KMS-11 (cell line): ENCODE measurements around the gene GNB1.

Experiments used
- H2AFZ ChIP-seq: fragments of 200-600 bp; sonication (generic); 2 replicates; pipeline ENCODE4 v1.6.1; 2016; ENCODE audit warnings: antibody characterized with exemption, mixed run types, low read depth
- H3K27ac ChIP-seq: fragments of 200-600 bp; sonication (generic); 2 replicates; pipeline ENCODE4 v1.6.1; 2016; ENCODE audit warnings: mild to moderate bottlenecking, mixed run types
- H3K27me3 ChIP-seq: fragments of 200-600 bp; sonication (generic); 2 replicates; pipeline ENCODE4 v1.6.1; 2017; ENCODE audit warnings: mild to moderate bottlenecking, low read depth, mixed run types, moderate library complexity; ENCODE audit not compliant: insufficient read depth
- H3K36me3 ChIP-seq: fragments of 200-600 bp; sonication (generic); 2 replicates; pipeline ENCODE4 v1.6.1; 2017; ENCODE audit warnings: mild to moderate bottlenecking, mixed run types; ENCODE audit not compliant: insufficient read depth
- H3K4me1 ChIP-seq: fragments of 200-600 bp; sonication (generic); 2 replicates; pipeline ENCODE4 v1.6.1; 2016; ENCODE audit warnings: mild to moderate bottlenecking, low read depth, mixed run types; ENCODE audit not compliant: poor library complexity, severe bottlenecking
- H3K4me2 ChIP-seq: fragments of 200-600 bp; sonication (generic); 2 replicates; pipeline ENCODE4 v1.7.0; 2016; ENCODE audit warnings: mild to moderate bottlenecking, mixed run types
- H3K4me3 ChIP-seq: fragments of 200-600 bp; sonication (generic); IDR thresholded peaks from 2 replicates; pipeline ENCODE4 v1.6.1; 2017; ENCODE audit warnings: low read depth, low read length, mixed read lengths; ENCODE audit not compliant: insufficient read depth
- H3K79me2 ChIP-seq: fragments of 200-600 bp; sonication (generic); 2 replicates; pipeline ENCODE4 v1.6.1; 2016; ENCODE audit warnings: low read depth, mixed run types; ENCODE audit not compliant: insufficient read depth
- H3K9ac ChIP-seq: fragments of 200-600 bp; sonication (generic); 2 replicates; pipeline ENCODE4 v1.6.1; 2016; ENCODE audit warnings: mild to moderate bottlenecking, mixed run types
- H4K20me1 ChIP-seq: fragments of 200-600 bp; sonication (generic); 2 replicates; pipeline ENCODE4 v1.6.1; 2016; ENCODE audit warnings: mild to moderate bottlenecking, mixed run types; ENCODE audit not compliant: insufficient read depth
- CTCF ChIP-seq: fragments of 200-600 bp; sonication (generic); conservative IDR thresholded peaks from 2 replicates; pipeline ENCODE4 v1.6.1; 2017; ENCODE audit warnings: low read depth, mild to moderate bottlenecking, antibody characterized with exemption, low read length, moderate library complexity, mixed read lengths

The GNB1 gene

GRCh38 chr1:1758692-1759455 lies 132.0 kb downstream of the GNB1 start:
- no peak overlapping the region for H3K4me3 ChIP-seq
- H3K4me1 ChIP-seq, result no peaks in the 10 kb centered on the region
- H3K79me2 ChIP-seq, result peaks cover 41% of the 10 kb centered on the region
- no peak overlapping the region for H3K4me2 ChIP-seq
- TF ChIP-seq CTCF, result no peak
- H3K27me3 ChIP-seq, result no peaks in the 10 kb centered on the region
- H3K27ac ChIP-seq, result no peak overlapping the region
- H2AFZ ChIP-seq, result no peak overlapping the region
- H3K36me3 ChIP-seq, result peaks cover 6% of the 10 kb centered on the region; the same call in 1 of the 2 replicates
- H4K20me1 ChIP-seq, result no peaks in the 10 kb centered on the region
- no peak overlapping the region for H3K9ac ChIP-seq

- H3K4me1 ChIP-seq, result no peaks in the 10 kb centered on the region
- no peak overlapping the region for H3K9ac ChIP-seq
- H2AFZ ChIP-seq, result no peak overlapping the region
- H3K27me3 ChIP-seq, result no peaks in the 10 kb centered on the region
- H3K4me3 ChIP-seq, result no peak overlapping the region
- no peak for TF ChIP-seq CTCF
- H3K4me2 ChIP-seq, result no peak overlapping the region
- H3K36me3 ChIP-seq, result peaks cover 6% of the 10 kb centered on the region; the same call in 1 of the 2 replicates
- H3K27ac ChIP-seq, result no peak overlapping the region
- no peaks in the 10 kb centered on the region for H4K20me1 ChIP-seq
- H3K79me2 ChIP-seq, result peaks cover 37% of the 10 kb centered on the region
Observed at GRCh38 chr1:1758059-1758621, 132.7 kb downstream of the GNB1 start.

- H3K36me3 ChIP-seq, result peaks cover 6% of the 10 kb centered on the region; the same call in 1 of the 2 replicates
- H4K20me1 ChIP-seq, result no peaks in the 10 kb centered on the region
- no peak for TF ChIP-seq CTCF
- H3K27ac ChIP-seq, result no peak overlapping the region
- H3K9ac ChIP-seq, result no peak overlapping the region
- H2AFZ ChIP-seq, result no peak overlapping the region
- H3K4me2 ChIP-seq, result no peak overlapping the region
- H3K4me1 ChIP-seq, result no peaks in the 10 kb centered on the region
- H3K79me2 ChIP-seq, result peaks cover 31% of the 10 kb centered on the region
- no peak overlapping the region for H3K4me3 ChIP-seq
- H3K27me3 ChIP-seq, result no peaks in the 10 kb centered on the region
Observed at GRCh38 chr1:1757422-1758058, 133.3 kb downstream of the GNB1 start.

- Histone ChIP-seq H2AFZ (no peak overlapping the region), H3K36me3 (peaks cover 6% of the 10 kb centered on the region; the same call in 1 of the 2 replicates), H4K20me1 (no peaks in the 10 kb centered on the region)
Observed at GRCh38 chr1:1756661-1757421, 134.0 kb downstream of the GNB1 start.

More at GRCh38 chr1:1756661-1757421, 134.0 kb downstream of the GNB1 start:
- H3K4me2 ChIP-seq, result no peak overlapping the region
- H3K27me3 ChIP-seq, result no peaks in the 10 kb centered on the region
- H3K9ac ChIP-seq, result no peak overlapping the region
- H3K4me1 ChIP-seq, result no peaks in the 10 kb centered on the region
- H3K79me2 ChIP-seq, result peaks cover 24% of the 10 kb centered on the region
- TF ChIP-seq CTCF, result no peak
- H3K27ac ChIP-seq, result no peak overlapping the region
- H3K4me3 ChIP-seq, result no peak overlapping the region
